HepG2 (cell line): Measurements from ENCODE around the gene HSDL2. TPM values are rescaled to one million over a fixed set of nuclear protein-coding genes. Genes with fewer than 3 reads are reported as not detected.

Source experiments
- ATAC-seq: fragments of 200-7000 bp; cut with Tn5 transposase; 3 replicates; pipeline ENCODE4 v1.9.1; 2020; ENCODE audit warnings: mild to moderate bottlenecking, moderate library complexity
- BruUV-seq: library from RNA; stranded (reverse); fragments of 400-500 nt; replicated peaks from 2 replicates; lab custom pipeline; 2021; lab: Mats Ljungman, UMichigan
- CTCF ChIA-PET: fragments of 300-600 bp; formaldehyde crosslinking; extraction: SDS; loops from one replicate; lab custom pipeline; 2021; ENCODE audit warnings: low total read pairs, inconsistent platforms, low intra/inter-chr PET ratio; lab: Yijun Ruan, JAX
- POLR2A ChIA-PET: fragments of 350-600 bp; sonication (Branson Sonifier 250); formaldehyde crosslinking; loops from one replicate; lab custom pipeline; 2020; ENCODE audit warnings: antibody characterized with exemption, inconsistent platforms; lab: Yijun Ruan, JAX
- DNase-seq: peaks from one replicate; pipeline ENCODE4 v3.0.0-alpha.2; 2015; ENCODE audit warnings: low spot score
- FAIRE-seq: peaks from 3 replicates; lab custom pipeline; 2011; peaks lifted over from hg19 to GRCh38; lab: Jason Lieb, UNC
- H2AFZ ChIP-seq: one replicate; pipeline ENCODE4 v1.6.1; 2011; ENCODE audit warnings: low read length, inconsistent platforms
- H3K27ac ChIP-seq: fragments of 300-600 bp; 3 replicates; pipeline ENCODE4 v1.8.0; 2011; ENCODE audit warnings: mixed run types, mild to moderate bottlenecking, mixed read lengths, low read length, inconsistent platforms; ENCODE audit not compliant: insufficient read depth; ENCODE audit errors: extremely low read length
- H3K27me3 ChIP-seq, 2 experiments: fragments of 200-600 bp in 1 of 2; 2 replicates in 1 of 2; 3 replicates in 1 of 2; pipeline versions ENCODE4 v1.6.0 to v1.8.0; 2011; ENCODE audit warnings: low read length in 2 of 2, mild to moderate bottlenecking in 2 of 2, moderate library complexity in 2 of 2, inconsistent platforms in 1 of 2; ENCODE audit not compliant: insufficient read depth in 2 of 2, control insufficient read depth in 1 of 2
- H3K36me3 ChIP-seq, 2 experiments: fragments of 200-600 bp in 1 of 2; replicated peaks in 1 of 2; 2 replicates in 1 of 2; 3 replicates in 1 of 2; pipeline versions ENCODE4 v1.5.1 to v1.8.0; 2011; ENCODE audit warnings: low read length in 2 of 2, inconsistent platforms in 1 of 2; ENCODE audit not compliant: insufficient read depth in 2 of 2, control insufficient read depth in 1 of 2
- H3K4me1 ChIP-seq: 2 replicates; pipeline ENCODE4 v1.5.1; 2012; ENCODE audit warnings: low read length, inconsistent platforms; ENCODE audit not compliant: insufficient read depth
- H3K4me2 ChIP-seq: 2 replicates; pipeline ENCODE4 v1.6.0; 2011; ENCODE audit warnings: low read depth, low read length, inconsistent platforms
- H3K4me3 ChIP-seq, 3 experiments: fragments of 200-600 bp in 1 of 3; sonication (generic), shearing (Covaris generic) in 1 of 3; replicated peaks in 1 of 3; 2 replicates each; pipeline ENCODE4 v1.5.1; 2011 to 2016; ENCODE audit warnings: low read length in 3 of 3, inconsistent platforms in 2 of 3, low read depth in 2 of 3, mild to moderate bottlenecking in 2 of 3, control low read depth in 1 of 3, mixed read lengths in 1 of 3; ENCODE audit not compliant: insufficient read depth in 1 of 3
- H3K79me2 ChIP-seq: one replicate; pipeline ENCODE4 v1.6.1; 2011; ENCODE audit warnings: low read length, inconsistent platforms; ENCODE audit not compliant: insufficient read depth
- H3K9ac ChIP-seq: 2 replicates; pipeline ENCODE4 v1.6.0; 2011; ENCODE audit warnings: mild to moderate bottlenecking, low read depth, low read length, inconsistent platforms; ENCODE audit not compliant: insufficient read depth
- H3K9me3 ChIP-seq: 2 replicates; pipeline ENCODE4 v1.5.1; 2012; ENCODE audit warnings: mild to moderate bottlenecking, low read length
- H4K20me1 ChIP-seq: 2 replicates; pipeline ENCODE4 v1.6.0; 2011; ENCODE audit warnings: inconsistent platforms, mild to moderate bottlenecking, low read length, moderate library complexity; ENCODE audit not compliant: insufficient read depth
- ARNT2 ChIP-seq: sonication (generic); formaldehyde crosslinking; IDR thresholded peaks from 2 replicates; pipeline ENCODE4 v1.8.0; 2022; ENCODE audit warnings: mild to moderate bottlenecking, low read depth, missing genetic modification reagents, moderate library complexity
- BORCS8-MEF2B ChIP-seq: sonication (generic); formaldehyde crosslinking; IDR thresholded peaks from 2 replicates; pipeline ENCODE4 v1.8.0; 2022; ENCODE audit warnings: mild to moderate bottlenecking, missing genetic modification reagents
- CENPT ChIP-seq: sonication (generic); formaldehyde crosslinking; IDR thresholded peaks from 2 replicates; pipeline ENCODE4 v1.8.0; 2022; ENCODE audit warnings: low read depth, mild to moderate bottlenecking, moderate library complexity, missing genetic modification reagents
- SATB2 ChIP-seq: sonication (generic); formaldehyde crosslinking; IDR thresholded peaks from 2 replicates; pipeline ENCODE4 v1.5.0; 2020; ENCODE audit warnings: missing genetic modification reagents
- SCMH1 ChIP-seq: sonication (generic); formaldehyde crosslinking; IDR thresholded peaks from 2 replicates; pipeline ENCODE4 v1.9.0; 2021; ENCODE audit warnings: missing genetic modification reagents, mild to moderate bottlenecking, borderline replicate concordance
- SNRNP70 ChIP-seq: fragments of 200-400 bp; formaldehyde crosslinking; IDR thresholded peaks from 2 replicates; pipeline ENCODE4 v1.6.1; 2017; ENCODE audit warnings: mild to moderate bottlenecking, low read depth, low read length, moderate library complexity
- TAF15 ChIP-seq: fragments of 200-400 bp; formaldehyde crosslinking; IDR thresholded peaks from one replicate; pipeline ENCODE4 v1.6.1; 2018; ENCODE audit warnings: mild to moderate bottlenecking, low read depth, low read length; ENCODE audit not compliant: poor library complexity, severe bottlenecking
- ZNF264 ChIP-seq: sonication (generic); formaldehyde crosslinking; IDR thresholded peaks from 2 replicates; pipeline ENCODE4 v1.4.0; 2020; ENCODE audit warnings: missing genetic modification reagents
- ZNF282 ChIP-seq: fragments of 450-650 bp; IDR thresholded peaks from 2 replicates; pipeline ENCODE4 v1.6.1; 2018; ENCODE audit not compliant: partially characterized antibody
- ZNF572 ChIP-seq: sonication (generic); formaldehyde crosslinking; IDR thresholded peaks from 2 replicates; pipeline ENCODE4 v1.5.1; 2020; ENCODE audit warnings: mild to moderate bottlenecking, missing genetic modification reagents
- WGBS: methylation state at CpG from one replicate; pipeline ENCODE4 v1.1.6; 2017; ENCODE audit warnings: low lambda C conversion rate; 5-methylcytosine and 5-hydroxymethylcytosine counted together
- in situ Hi-C: cut with HindIII; loops from 2 replicates; pipeline ENCODE4 v1.10.0; 2017; ENCODE audit warnings: low pct_unique_long_range_greater_than_20kb; ENCODE audit not compliant: extremely low pct_ligation_motif_present
- intact Hi-C: fragments of 100-400 bp; cut with micrococcal nuclease; formaldehyde crosslinking; loops from one replicate; pipeline ENCODE4 v1.10.0; 2022; ENCODE audit not compliant: unreplicated experiment
- polyA plus RNA-seq, 8 experiments: library from polyadenylated mRNA; depleted of rRNA in 3 of 8; stranded (reverse) in 7 of 8; unstranded in 1 of 8; fragments of >200 nt; fragmentation: Illumina TruSeq in 4 of 8; extraction: Trizol in 4 of 8; gene quantifications; 2 replicates each; pipeline versions ENCODE4 v1.2.1 to v1.2.3, GENCODE V29; 2011 to 2016; ENCODE audit warnings: low read depth in 4 of 8, missing spikeins in 1 of 8, mixed read lengths in 1 of 8; ENCODE audit not compliant: insufficient read depth in 1 of 8
- total RNA-seq, 5 experiments: library from RNA; depleted of rRNA; stranded (reverse); fragments of >200 nt; fragmentation: Illumina TruSeq; extraction: Trizol; gene quantifications; 2 replicates each; pipeline ENCODE4 v1.2.3, GENCODE V29; 2016; ENCODE audit warnings: low read depth in 1 of 5
- TF ChIP-seq, protein P1 (sequence below): sonication (generic); formaldehyde crosslinking; IDR thresholded peaks from 2 replicates; pipeline ENCODE4 v1.4.0; 2020; ENCODE audit warnings: missing genetic modification reagents, borderline replicate concordance
- TF ChIP-seq, protein P2 (sequence below), 2 experiments: fragments of 450-650 bp in 1 of 2; sonication (generic) in 1 of 2; formaldehyde crosslinking; IDR thresholded peaks; 2 replicates each; pipeline versions ENCODE4 v1.5.0 to v1.8.0; 2020 to 2022; ENCODE audit warnings: mild to moderate bottlenecking in 1 of 2, missing genetic modification reagents in 1 of 2
- TF ChIP-seq, protein P3 (sequence below): sonication (generic); formaldehyde crosslinking; IDR thresholded peaks from 2 replicates; pipeline ENCODE4 v1.8.1; 2023; ENCODE audit warnings: mild to moderate bottlenecking, inconsistent platforms, moderate library complexity, missing genetic modification reagents, borderline replicate concordance
- TF ChIP-seq, protein P4 (sequence below): sonication (generic); formaldehyde crosslinking; conservative IDR thresholded peaks from 2 replicates; pipeline ENCODE4 v1.8.0; 2022; ENCODE audit warnings: missing genetic modification reagents
- TF ChIP-seq, protein P5 (sequence below): sonication (generic); formaldehyde crosslinking; IDR thresholded peaks from 2 replicates; pipeline ENCODE4 v1.8.1; 2022; ENCODE audit warnings: mild to moderate bottlenecking, missing genetic modification reagents

The HSDL2 gene
- total and polyA plus RNA-seq, 2 of the 13 experiments (the other 11 are each of a cell fraction or from before 2014, with no cell fraction given) = 55.3 to 80.2 TPM

DNA sequence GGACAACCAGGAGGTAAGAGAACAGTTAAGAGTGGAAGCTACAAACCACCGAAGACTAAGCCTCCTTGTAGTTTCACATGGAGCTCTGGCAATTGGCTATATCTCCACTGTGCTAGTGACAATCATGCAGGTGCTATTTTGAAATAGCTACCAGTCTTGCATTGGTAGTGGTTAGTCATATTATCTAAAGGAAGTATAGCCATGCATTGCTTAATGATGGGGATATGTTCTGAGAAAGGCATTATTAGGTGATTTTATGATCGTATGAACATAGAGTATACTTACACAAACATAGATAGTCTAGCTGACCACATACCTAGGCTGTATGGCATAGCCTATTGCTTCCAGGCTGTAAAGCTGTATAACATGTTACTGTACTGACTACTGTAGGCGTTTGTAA lies 28.4 kb downstream of the HSDL2 start:
- H3K4me2 ChIP-seq = no peak overlapping the region
- ATAC-seq (no peak), FAIRE-seq (no peak), DNase-seq (no peak)
- H2AFZ ChIP-seq = no peak overlapping the region
- 99% methylated on average over 3 of the region's 3 CpGs for WGBS
- CTCF ChIA-PET = no interaction called here
- no peak overlapping the region for H3K9ac ChIP-seq
- no peak overlapping the region for H3K4me3 ChIP-seq
- no peak overlapping the region for H3K27ac ChIP-seq
- intact Hi-C loops = no loop called here
- no peaks in the 10 kb centered on the region for H4K20me1 ChIP-seq
- in situ Hi-C loops = no loop called here
- H3K36me3 ChIP-seq = peaks cover 15 to 59% of the 10 kb centered on the region in 2 experiments
- H3K27me3 ChIP-seq = no peaks in the 10 kb centered on the region
- H3K9me3 ChIP-seq = no peaks in the 10 kb centered on the region
- H3K79me2 ChIP-seq = peaks cover 7% of the 10 kb centered on the region
- no TSS peak for BruUV-seq
- no peaks in the 10 kb centered on the region for H3K4me1 ChIP-seq
- POLR2A ChIA-PET = interaction anchor here (2.2 kb wide), 1 partner anchor 28 kb away, joined by 5 read pairs; the partner anchor contains the start of gene HSDL2
- TF ChIP-seq SNRNP70 (no peak), CENPT (CRISPR knock-in tag) (no peak), ZNF264 (CRISPR knock-in tag) (no peak), ZNF282 (no peak), ZNF572 (CRISPR knock-in tag) (no peak), BORCS8-MEF2B (CRISPR knock-in tag) (no peak), TAF15 (no peak), SCMH1 (CRISPR knock-in tag) (no peak), ARNT2 (CRISPR knock-in tag) (no peak), SATB2 (CRISPR knock-in tag) (no peak)
- TF ChIP-seq, protein P1, sequence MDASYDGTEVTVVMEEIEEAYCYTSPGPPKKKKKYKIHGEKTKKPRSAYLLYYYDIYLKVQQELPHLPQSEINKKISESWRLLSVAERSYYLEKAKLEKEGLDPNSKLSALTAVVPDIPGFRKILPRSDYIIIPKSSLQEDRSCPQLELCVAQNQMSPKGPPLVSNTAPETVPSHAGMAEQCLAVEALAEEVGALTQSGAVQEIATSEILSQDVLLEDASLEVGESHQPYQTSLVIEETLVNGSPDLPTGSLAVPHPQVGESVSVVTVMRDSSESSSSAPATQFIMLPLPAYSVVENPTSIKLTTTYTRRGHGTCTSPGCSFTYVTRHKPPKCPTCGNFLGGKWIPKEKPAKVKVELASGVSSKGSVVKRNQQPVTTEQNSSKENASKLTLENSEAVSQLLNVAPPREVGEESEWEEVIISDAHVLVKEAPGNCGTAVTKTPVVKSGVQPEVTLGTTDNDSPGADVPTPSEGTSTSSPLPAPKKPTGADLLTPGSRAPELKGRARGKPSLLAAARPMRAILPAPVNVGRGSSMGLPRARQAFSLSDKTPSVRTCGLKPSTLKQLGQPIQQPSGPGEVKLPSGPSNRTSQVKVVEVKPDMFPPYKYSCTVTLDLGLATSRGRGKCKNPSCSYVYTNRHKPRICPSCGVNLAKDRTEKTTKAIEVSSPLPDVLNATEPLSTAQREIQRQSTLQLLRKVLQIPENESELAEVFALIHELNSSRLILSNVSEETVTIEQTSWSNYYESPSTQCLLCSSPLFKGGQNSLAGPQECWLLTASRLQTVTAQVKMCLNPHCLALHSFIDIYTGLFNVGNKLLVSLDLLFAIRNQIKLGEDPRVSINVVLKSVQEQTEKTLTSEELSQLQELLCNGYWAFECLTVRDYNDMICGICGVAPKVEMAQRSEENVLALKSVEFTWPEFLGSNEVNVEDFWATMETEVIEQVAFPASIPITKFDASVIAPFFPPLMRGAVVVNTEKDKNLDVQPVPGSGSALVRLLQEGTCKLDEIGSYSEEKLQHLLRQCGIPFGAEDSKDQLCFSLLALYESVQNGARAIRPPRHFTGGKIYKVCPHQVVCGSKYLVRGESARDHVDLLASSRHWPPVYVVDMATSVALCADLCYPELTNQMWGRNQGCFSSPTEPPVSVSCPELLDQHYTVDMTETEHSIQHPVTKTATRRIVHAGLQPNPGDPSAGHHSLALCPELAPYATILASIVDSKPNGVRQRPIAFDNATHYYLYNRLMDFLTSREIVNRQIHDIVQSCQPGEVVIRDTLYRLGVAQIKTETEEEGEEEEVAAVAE (CRISPR knock-in tag) = no peak
- TF ChIP-seq, protein P2, sequence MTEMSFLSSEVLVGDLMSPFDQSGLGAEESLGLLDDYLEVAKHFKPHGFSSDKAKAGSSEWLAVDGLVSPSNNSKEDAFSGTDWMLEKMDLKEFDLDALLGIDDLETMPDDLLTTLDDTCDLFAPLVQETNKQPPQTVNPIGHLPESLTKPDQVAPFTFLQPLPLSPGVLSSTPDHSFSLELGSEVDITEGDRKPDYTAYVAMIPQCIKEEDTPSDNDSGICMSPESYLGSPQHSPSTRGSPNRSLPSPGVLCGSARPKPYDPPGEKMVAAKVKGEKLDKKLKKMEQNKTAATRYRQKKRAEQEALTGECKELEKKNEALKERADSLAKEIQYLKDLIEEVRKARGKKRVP (CRISPR knock-in tag; IDR thresholded peaks at IDR 0.05) = no peak
- TF ChIP-seq, protein P3, sequence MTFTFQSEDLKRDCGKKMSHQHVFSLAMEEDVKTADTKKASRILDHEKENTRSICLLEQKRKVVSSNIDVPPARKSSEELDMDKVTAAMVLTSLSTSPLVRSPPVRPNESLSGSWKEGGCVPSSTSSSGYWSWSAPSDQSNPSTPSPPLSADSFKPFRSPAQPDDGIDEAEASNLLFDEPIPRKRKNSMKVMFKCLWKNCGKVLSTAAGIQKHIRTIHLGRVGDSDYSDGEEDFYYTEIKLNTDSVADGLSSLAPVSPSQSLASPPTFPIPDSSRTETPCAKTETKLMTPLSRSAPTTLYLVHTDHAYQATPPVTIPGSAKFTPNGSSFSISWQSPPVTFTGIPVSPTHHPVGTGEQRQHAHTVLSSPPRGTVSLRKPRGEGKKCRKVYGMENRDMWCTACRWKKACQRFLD (CRISPR knock-in tag) = no peak
- TF ChIP-seq, protein P4, sequence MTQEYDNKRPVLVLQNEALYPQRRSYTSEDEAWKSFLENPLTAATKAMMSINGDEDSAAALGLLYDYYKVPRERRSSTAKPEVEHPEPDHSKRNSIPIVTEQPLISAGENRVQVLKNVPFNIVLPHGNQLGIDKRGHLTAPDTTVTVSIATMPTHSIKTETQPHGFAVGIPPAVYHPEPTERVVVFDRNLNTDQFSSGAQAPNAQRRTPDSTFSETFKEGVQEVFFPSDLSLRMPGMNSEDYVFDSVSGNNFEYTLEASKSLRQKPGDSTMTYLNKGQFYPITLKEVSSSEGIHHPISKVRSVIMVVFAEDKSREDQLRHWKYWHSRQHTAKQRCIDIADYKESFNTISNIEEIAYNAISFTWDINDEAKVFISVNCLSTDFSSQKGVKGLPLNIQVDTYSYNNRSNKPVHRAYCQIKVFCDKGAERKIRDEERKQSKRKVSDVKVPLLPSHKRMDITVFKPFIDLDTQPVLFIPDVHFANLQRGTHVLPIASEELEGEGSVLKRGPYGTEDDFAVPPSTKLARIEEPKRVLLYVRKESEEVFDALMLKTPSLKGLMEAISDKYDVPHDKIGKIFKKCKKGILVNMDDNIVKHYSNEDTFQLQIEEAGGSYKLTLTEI (CRISPR knock-in tag) = no peak
- TF ChIP-seq, protein P5, sequence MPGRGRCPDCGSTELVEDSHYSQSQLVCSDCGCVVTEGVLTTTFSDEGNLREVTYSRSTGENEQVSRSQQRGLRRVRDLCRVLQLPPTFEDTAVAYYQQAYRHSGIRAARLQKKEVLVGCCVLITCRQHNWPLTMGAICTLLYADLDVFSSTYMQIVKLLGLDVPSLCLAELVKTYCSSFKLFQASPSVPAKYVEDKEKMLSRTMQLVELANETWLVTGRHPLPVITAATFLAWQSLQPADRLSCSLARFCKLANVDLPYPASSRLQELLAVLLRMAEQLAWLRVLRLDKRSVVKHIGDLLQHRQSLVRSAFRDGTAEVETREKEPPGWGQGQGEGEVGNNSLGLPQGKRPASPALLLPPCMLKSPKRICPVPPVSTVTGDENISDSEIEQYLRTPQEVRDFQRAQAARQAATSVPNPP (CRISPR knock-in tag) = no peak
